ENCODE results near the gene MYH7.
"Not testable (repeated sequence)": the region's sequence is repeated elsewhere in the genome, so short reads cannot be mapped to it uniquely, and the experiment has no call there.

MYH7 gene

GRCh38 chr14:23457587-23458445, 22.4 kb upstream of the MYH7 start:
- DNase-seq (ENCODE audit: extremely low read depth, low read depth), result no peak

GRCh38 chr14:23456883-23457586, 21.6 kb upstream of the MYH7 start:
- peak; percentile 6 for TF ChIP-seq CTCF (IDR thresholded peaks at IDR 0.05; ENCODE audit: low read depth, low read length)
- not testable (repeated sequence) for DNase-seq (ENCODE audit: extremely low read depth, low read depth)

More at GRCh38 chr14:23457587-23458445, 22.4 kb upstream of the MYH7 start:
- no peak for TF ChIP-seq CTCF (IDR thresholded peaks at IDR 0.05; ENCODE audit: low read depth, low read length)

GRCh38 chr14:23454445-23454856, 19.0 kb upstream of the MYH7 start:
- DNase-seq (ENCODE audit: extremely low read depth, low read depth), result no peak
- no peak for TF ChIP-seq CTCF (IDR thresholded peaks at IDR 0.05; ENCODE audit: low read depth, low read length)

GRCh38 chr14:23452237-23452636, 16.8 kb upstream of the MYH7 start:
- TF ChIP-seq CTCF (IDR thresholded peaks at IDR 0.05; ENCODE audit: low read depth, low read length), result no peak
- DNase-seq (ENCODE audit: extremely low read depth, low read depth), result no peak

- TF ChIP-seq CTCF (IDR thresholded peaks at IDR 0.05; ENCODE audit: low read depth, low read length), result no peak
- no peak for DNase-seq (ENCODE audit: extremely low read depth, low read depth)
Observed at GRCh38 chr14:23450379-23450778, 14.9 kb upstream of the MYH7 start.

- DNase-seq (ENCODE audit: extremely low read depth, low read depth), result no peak
- no peak for TF ChIP-seq CTCF (IDR thresholded peaks at IDR 0.05; ENCODE audit: low read depth, low read length)
Observed at GRCh38 chr14:23449314-23449713, 13.9 kb upstream of the MYH7 start.
